HepG2 (cell line): ENCODE data around the gene AQP5. TPM values are rescaled to one million over a fixed set of nuclear protein-coding genes. Genes with fewer than 3 reads are reported as not detected.

ENCODE experiments used
- AKAP8 ChIP-seq: sonication (generic); formaldehyde crosslinking; IDR thresholded peaks from 2 replicates; pipeline ENCODE4 v1.5.1; 2020; ENCODE audit warnings: mild to moderate bottlenecking, missing genetic modification reagents
- BRD4 ChIP-seq: sonication (generic); formaldehyde crosslinking; IDR thresholded peaks from 2 replicates; pipeline ENCODE4 v1.4.0; 2020; ENCODE audit warnings: missing genetic modification reagents
- ELF4 ChIP-seq: sonication (generic); formaldehyde crosslinking; IDR thresholded peaks from 2 replicates; pipeline ENCODE4 v1.5.0; 2020; ENCODE audit warnings: missing genetic modification reagents, mild to moderate bottlenecking, moderate library complexity, borderline replicate concordance
- GFI1 ChIP-seq: sonication (generic); formaldehyde crosslinking; IDR thresholded peaks from 2 replicates; pipeline ENCODE4 v1.5.0; 2020; ENCODE audit warnings: missing genetic modification reagents, mild to moderate bottlenecking, borderline replicate concordance
- MEF2D ChIP-seq: sonication (generic); formaldehyde crosslinking; IDR thresholded peaks from 2 replicates; pipeline ENCODE4 v1.5.1; 2020; ENCODE audit warnings: mild to moderate bottlenecking, missing genetic modification reagents
- POGK ChIP-seq: sonication (generic); formaldehyde crosslinking; conservative IDR thresholded peaks from 2 replicates; pipeline ENCODE4 v1.8.0; 2022; ENCODE audit warnings: mild to moderate bottlenecking, moderate library complexity, missing genetic modification reagents
- REPIN1 ChIP-seq: sonication (generic); formaldehyde crosslinking; IDR thresholded peaks from 2 replicates; pipeline ENCODE4 v1.8.0; 2022; ENCODE audit warnings: missing genetic modification reagents, low read depth, mild to moderate bottlenecking, borderline replicate concordance
- RFX5 ChIP-seq: IDR thresholded peaks from 2 replicates; pipeline ENCODE4 v1.6.1; 2011; ENCODE audit warnings: low read depth, low read length, improper control_type of control experiment
- SETDB1 ChIP-seq: sonication (generic); formaldehyde crosslinking; IDR thresholded peaks from 2 replicates; pipeline ENCODE4 v1.5.1; 2020; ENCODE audit warnings: missing genetic modification reagents, mild to moderate bottlenecking, borderline replicate concordance
- SIX1 ChIP-seq: sonication (generic); formaldehyde crosslinking; IDR thresholded peaks from 2 replicates; pipeline ENCODE4 v1.4.0; 2020; ENCODE audit warnings: missing genetic modification reagents, borderline replicate concordance
- TGIF2 ChIP-seq: IDR thresholded peaks from 2 replicates; pipeline ENCODE4 v1.6.1; 2016; ENCODE audit warnings: control low read depth, missing compliant biosample characterization
- ZBTB34 ChIP-seq: sonication (generic); formaldehyde crosslinking; IDR thresholded peaks from 2 replicates; pipeline ENCODE4 v1.8.0; 2022; ENCODE audit warnings: mild to moderate bottlenecking, missing genetic modification reagents
- ZBTB38 ChIP-seq: sonication (generic); formaldehyde crosslinking; IDR thresholded peaks from 2 replicates; pipeline ENCODE4 v1.5.1; 2020; ENCODE audit warnings: mild to moderate bottlenecking, missing genetic modification reagents
- ZFP91 ChIP-seq: sonication (generic); formaldehyde crosslinking; IDR thresholded peaks from 2 replicates; pipeline ENCODE4 v1.9.0; 2022; ENCODE audit warnings: missing genetic modification reagents, mild to moderate bottlenecking, borderline replicate concordance
- ZNF10 ChIP-seq: sonication (generic); formaldehyde crosslinking; IDR thresholded peaks from 2 replicates; pipeline ENCODE4 v1.4.0; 2020; ENCODE audit warnings: mild to moderate bottlenecking, low read depth, missing genetic modification reagents, borderline replicate concordance
- ZNF253 ChIP-seq: sonication (generic); formaldehyde crosslinking; IDR thresholded peaks from 2 replicates; pipeline ENCODE4 v1.8.0; 2022; ENCODE audit warnings: mild to moderate bottlenecking, missing genetic modification reagents, borderline replicate concordance
- ZNF567 ChIP-seq: sonication (generic); formaldehyde crosslinking; IDR thresholded peaks from 2 replicates; pipeline ENCODE4 v1.8.1; 2023; ENCODE audit warnings: mild to moderate bottlenecking, missing genetic modification reagents, borderline replicate concordance
- ZNF816 ChIP-seq: sonication (generic); formaldehyde crosslinking; IDR thresholded peaks from 2 replicates; pipeline ENCODE4 v1.8.0; 2022; ENCODE audit warnings: missing genetic modification reagents, mild to moderate bottlenecking, borderline replicate concordance
- polyA plus RNA-seq, 8 experiments: library from polyadenylated mRNA; depleted of rRNA in 3 of 8; stranded (reverse) in 7 of 8; unstranded in 1 of 8; fragments of >200 nt; fragmentation: Illumina TruSeq in 4 of 8; extraction: Trizol in 4 of 8; gene quantifications; 2 replicates each; pipeline versions ENCODE4 v1.2.1 to v1.2.3, GENCODE V29; 2011 to 2016; ENCODE audit warnings: low read depth in 4 of 8, missing spikeins in 1 of 8, mixed read lengths in 1 of 8; ENCODE audit not compliant: insufficient read depth in 1 of 8
- total RNA-seq, 5 experiments: library from RNA; depleted of rRNA; stranded (reverse); fragments of >200 nt; fragmentation: Illumina TruSeq; extraction: Trizol; gene quantifications; 2 replicates each; pipeline ENCODE4 v1.2.3, GENCODE V29; 2016; ENCODE audit warnings: low read depth in 1 of 5
- TF ChIP-seq, protein P1 (sequence below): sonication (generic); formaldehyde crosslinking; IDR thresholded peaks from 2 replicates; pipeline ENCODE4 v1.5.1; 2020; ENCODE audit warnings: mild to moderate bottlenecking, missing genetic modification reagents

AQP5 gene
- total and polyA plus RNA-seq, 2 of the 13 experiments (the other 11 are each of a cell fraction or from before 2014, with no cell fraction given) = not detected

DNA sequence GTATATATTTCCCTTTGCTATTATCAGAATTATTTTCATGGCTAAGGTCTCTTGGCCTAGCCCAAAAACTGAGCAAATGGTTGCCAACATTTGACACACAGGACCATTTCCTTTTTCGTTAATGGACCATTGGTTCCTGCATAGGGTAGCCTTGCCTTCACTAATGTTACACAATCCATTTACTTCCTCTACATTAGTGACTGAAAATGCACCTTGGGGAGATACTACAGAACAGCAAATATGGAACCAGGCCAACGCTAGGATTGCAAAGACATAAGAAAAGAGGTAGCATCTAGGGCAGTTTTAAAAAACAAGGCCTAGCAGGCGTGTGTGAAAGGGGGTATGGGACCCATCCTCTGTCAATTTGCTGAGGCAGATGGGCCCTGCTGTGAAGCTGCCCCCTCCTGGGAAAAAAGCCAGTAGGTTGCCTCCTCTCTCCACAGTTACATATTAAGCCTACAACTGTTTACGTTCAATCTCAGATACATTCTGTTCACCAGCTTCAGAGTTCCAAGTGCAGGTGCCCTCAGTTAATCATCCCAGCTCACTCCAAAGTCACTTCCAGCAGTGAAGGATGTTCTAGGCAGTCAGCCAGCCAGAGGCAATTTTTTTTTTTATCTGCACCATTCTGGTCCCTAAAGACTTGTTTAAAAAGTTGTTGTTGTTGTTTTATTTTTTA lies 26.1 kb downstream of the AQP5 start (continued):
- TF ChIP-seq RFX5 (no peak), POGK (CRISPR knock-in tag) (no peak), ZNF816 (CRISPR knock-in tag) (no peak), ZNF10 (CRISPR knock-in tag) (no peak), MEF2D (no peak), TGIF2 (CRISPR knock-in tag) (no peak), SETDB1 (no peak), GFI1 (CRISPR knock-in tag) (peak; percentile 75; the same call in 1 of the 2 replicates), AKAP8 (CRISPR knock-in tag) (no peak), ZNF567 (CRISPR knock-in tag) (no peak), ZBTB34 (CRISPR knock-in tag) (no peak), BRD4 (CRISPR knock-in tag) (no peak), ZNF253 (no peak), REPIN1 (no peak), ELF4 (CRISPR knock-in tag) (no peak), ZBTB38 (CRISPR knock-in tag) (no peak), SIX1 (CRISPR knock-in tag) (no peak), ZFP91 (CRISPR knock-in tag) (no peak)
- TF ChIP-seq, protein P1, sequence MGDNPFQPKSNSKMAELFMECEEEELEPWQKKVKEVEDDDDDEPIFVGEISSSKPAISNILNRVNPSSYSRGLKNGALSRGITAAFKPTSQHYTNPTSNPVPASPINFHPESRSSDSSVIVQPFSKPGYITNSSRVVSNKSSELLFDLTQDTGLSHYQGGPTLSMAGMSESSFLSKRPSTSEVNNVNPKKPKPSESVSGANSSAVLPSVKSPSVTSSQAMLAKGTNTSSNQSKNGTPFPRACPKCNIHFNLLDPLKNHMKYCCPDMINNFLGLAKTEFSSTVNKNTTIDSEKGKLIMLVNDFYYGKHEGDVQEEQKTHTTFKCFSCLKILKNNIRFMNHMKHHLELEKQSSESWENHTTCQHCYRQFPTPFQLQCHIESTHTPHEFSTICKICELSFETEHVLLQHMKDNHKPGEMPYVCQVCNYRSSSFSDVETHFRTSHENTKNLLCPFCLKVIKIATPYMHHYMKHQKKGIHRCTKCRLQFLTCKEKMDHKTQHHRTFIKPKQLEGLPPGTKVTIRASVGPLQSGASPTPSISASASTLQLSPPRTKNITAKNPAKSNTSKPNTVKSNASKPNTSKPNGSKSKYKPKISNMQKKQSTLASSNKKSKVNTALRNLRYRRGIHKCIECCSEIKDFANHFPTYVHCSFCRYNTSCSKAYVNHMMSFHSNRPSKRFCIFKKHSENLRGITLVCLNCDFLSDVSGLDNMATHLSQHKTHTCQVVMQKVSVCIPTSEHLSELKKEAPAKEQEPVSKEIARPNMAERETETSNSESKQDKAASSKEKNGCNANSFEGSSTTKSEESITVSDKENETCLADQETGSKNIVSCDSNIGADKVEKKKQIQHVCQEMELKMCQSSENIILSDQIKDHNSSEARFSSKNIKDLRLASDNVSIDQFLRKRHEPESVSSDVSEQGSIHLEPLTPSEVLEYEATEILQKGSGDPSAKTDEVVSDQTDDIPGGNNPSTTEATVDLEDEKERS (CRISPR knock-in tag) = no peak
